T-helper 22 cell (primary cell): ENCODE data around the gene HOXC9.

Source experiments
- DNase-seq: peaks from one replicate; pipeline ENCODE4 v3.0.0-alpha.2; 2020; ENCODE audit warnings: low read depth

The HOXC9 gene

DNA sequence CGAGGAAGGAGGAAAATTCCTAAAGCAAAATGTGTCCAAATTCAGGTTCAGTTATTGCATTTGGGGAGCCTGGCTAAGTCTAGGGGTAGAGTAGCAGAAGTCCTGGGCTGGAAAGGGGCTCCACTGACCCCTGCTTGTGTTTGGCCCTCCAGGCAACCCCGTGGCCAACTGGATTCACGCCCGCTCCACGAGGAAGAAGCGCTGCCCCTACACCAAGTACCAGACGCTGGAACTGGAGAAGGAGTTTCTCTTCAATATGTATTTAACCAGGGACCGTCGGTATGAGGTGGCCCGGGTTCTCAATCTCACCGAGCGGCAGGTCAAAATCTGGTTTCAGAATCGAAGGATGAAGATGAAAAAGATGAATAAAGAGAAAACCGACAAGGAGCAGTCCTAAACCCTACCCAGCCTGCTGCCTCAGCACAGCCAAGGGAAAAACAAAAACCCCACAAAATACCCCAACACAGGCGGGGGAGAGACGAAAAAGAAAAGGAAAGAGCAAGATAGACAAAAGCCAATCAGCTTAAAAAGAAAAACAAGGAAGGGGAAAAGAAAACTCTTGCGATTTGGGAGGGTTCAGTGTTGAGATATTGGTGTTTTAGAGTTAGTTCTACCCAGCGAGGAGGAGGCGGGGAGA lies 2.4 kb downstream of the HOXC9 start:
- no peak for DNase-seq

GRCh38 chr12:54002915-54003389 lies 3.0 kb downstream of the HOXC9 start:
- DNase-seq: no peak

DNA sequence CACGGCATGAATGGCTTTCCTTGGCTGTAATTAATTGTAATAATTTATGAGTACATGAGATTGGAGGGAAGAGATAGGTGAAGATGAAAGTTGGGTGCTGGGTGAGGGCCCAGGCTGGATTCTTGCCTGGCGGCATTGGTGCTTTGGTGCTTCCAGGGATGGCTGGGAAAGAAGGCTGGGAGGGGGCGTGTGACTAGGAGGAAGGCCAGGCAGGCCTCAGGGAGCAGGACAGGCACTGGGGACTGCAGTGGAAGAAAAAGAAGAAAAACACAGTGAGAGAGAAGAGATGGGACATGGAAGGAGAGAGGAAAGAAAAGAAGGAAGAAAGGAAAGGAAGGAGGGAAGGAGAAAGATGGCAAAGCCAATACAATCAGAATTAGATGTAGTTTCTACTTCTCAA lies 3.7 kb downstream of the HOXC9 start:
- no peak for DNase-seq

- DNase-seq: no peak
Measured at GRCh38 chr12:54004063-54004840, 4.3 kb downstream of the HOXC9 start.

GRCh38 chr12:54004841-54005530 lies 5.0 kb downstream of the HOXC9 start:
- no peak for DNase-seq

GRCh38 chr12:54005531-54005852 lies 5.5 kb downstream of the HOXC9 start:
- no peak for DNase-seq

- peak; percentile 59 for DNase-seq
Measured at GRCh38 chr12:54005853-54006558, 6.0 kb downstream of the HOXC9 start.

GRCh38 chr12:54006559-54007220 lies 6.7 kb downstream of the HOXC9 start:
- DNase-seq: no peak

DNA sequence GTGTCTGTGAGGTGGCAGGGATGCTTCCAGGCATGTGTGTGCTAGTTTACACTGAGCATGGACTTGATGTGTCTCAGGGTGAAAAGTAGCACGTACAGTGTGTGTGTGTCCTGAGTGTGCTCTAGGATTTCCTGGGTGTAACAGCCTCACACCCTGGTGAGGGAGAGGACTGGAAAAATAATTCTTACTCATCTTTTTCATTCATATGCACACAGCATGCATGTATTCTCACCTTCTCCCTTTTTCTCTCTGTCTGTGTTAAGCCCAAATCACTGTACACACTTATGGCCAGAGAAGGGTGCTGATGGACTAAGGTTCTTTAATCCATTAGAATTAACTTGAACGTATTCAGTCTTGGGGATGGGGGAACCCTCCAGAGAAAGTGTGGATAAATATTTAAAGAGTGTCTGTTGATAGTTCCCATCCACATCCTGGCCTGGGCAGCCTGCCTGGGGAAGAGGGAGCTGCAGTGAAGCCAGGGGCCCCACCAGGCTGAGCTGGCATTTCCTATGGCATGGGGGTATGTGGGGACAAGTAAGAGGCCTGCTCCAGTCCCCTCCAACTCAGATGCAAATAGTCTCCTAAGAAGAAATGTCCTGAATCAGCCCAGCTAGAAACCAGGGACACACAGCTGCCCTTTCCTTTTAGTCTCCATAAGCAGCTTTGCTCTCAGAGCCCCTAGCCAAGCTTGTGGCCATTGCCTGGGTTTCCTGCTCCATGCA lies 7.7 kb downstream of the HOXC9 start:
- DNase-seq: no peak

DNA sequence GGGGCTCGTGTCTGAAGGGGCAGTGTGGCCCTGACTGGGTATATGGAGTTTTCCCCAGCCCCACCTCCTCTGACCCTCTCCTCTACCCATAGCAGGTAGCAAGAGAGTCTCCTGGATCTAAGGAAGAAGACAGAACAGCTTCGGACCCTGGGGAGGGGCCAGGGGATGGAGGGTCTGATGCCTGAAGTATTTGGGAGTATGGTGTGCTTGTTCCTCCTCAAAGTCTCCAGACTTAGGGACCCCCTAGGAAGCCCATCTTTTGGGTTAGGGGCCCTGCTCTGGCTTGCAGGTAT lies 8.2 kb downstream of the HOXC9 start:
- no peak for DNase-seq

- DNase-seq: no peak
Measured at GRCh38 chr12:54009171-54010052, 9.5 kb downstream of the HOXC9 start.

DNA sequence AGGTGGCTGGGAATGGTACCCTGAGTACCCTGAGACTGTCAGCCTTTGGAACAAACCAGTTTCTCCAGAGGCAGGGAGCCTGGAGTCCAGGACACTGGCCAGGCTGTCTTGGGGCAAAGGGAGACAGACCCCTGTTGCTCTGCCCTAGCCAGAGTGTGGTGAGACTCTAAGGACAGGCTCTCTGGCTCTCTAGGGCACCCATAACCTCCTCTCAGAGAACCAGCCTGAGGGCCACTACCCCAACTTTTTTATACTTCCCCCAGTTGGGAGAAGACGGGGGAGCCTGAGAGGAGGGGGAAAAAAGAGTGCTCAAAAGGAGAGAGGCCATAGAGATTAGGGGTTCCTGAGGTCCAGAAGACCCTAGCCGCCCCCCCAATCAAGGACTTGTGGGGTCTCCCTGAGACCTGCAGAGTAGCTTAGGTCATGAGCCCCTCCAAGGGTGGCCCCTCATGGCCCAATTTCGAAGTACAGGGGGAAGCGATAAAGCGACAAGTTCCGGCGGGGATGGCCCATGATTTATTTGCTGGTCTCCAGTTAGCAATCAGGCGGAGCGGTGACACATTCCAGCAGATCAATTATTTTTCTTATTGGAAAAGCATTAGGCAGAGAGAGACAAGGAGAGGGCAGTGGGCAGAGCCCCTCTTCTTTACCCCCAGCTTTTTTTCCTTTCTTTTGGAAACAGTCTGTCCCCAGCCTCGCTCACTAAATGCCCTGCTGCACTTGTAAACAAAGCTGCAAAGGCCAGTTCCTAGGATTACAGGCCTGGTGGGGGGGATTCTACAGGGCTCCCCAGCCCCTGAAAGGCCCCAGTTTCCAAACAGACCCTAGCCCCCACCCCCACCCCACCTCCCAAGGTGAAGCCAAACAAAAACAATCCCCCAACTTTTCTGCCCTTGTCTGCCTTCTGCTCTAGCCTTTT lies 10.4 kb downstream of the HOXC9 start:
- no peak for DNase-seq

DNA sequence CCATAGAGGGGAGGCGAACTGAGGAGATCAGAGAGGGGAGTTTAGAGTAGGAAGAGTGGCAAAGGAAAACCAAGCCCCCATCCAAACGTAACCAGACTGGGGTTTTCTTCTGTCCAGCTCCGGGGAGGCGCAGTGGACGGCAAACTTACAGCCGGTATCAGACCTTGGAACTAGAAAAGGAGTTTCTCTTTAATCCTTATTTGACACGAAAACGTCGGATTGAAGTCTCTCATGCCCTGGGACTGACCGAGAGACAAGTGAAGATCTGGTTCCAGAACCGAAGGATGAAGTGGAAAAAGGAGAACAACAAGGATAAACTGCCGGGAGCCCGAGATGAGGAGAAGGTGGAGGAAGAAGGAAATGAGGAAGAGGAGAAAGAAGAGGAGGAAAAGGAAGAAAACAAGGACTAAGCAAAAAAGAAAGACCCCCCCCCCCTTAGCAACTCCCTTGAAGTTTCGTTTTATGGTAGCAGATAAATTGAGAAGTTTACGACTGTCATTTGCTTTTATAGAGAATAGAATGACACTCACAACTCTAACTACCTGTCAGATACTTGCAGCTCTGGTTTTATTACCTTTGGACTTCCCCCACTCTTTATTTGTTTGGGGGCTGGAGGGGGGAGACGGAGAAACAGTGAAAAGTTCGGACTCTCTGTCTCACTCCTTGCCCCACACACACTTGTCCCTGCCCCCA lies 11.2 kb downstream of the HOXC9 start:
- DNase-seq: no peak

DNA sequence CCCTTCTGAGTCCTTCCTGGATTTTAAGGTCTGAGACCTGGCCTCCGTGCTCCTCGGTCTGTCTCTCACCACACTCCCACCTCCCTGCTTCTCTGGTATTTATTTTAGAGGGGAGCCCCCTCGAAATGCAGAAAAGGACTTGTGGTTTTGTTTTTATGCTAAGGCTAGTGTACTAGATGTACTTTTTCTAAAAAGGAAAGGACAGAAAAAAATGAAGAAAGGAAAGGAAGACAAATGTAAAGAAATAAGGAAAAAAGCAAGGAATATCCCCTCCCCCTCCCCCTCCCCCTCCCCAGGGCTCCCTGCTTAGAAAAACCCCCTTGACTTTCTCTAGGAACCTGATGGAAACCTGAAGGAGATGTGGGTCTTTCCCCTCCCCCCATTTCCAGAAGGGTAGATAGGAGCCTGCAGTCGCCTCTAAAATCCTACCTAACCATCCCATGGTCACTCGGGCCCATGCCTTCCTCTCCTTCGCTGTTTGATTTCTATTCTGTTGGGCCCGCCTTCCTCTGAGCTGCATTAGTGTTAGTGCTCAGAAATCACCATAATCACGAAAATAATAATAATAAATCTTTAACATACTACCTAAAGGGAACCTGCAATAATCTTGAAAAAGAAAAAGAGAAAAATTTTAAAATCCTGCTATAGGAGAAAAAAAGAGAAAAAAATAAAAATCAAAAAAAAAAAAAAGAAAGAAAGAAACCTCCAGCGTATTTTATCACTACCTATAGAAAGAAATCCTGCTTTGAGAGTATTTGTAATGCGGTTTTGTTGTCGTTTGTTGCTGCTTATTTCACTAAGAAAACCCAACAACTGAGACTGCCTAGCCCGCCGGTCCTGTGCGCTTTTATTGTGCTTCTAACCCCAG lies 11.9 kb downstream of the HOXC9 start:
- DNase-seq: no peak

DNA sequence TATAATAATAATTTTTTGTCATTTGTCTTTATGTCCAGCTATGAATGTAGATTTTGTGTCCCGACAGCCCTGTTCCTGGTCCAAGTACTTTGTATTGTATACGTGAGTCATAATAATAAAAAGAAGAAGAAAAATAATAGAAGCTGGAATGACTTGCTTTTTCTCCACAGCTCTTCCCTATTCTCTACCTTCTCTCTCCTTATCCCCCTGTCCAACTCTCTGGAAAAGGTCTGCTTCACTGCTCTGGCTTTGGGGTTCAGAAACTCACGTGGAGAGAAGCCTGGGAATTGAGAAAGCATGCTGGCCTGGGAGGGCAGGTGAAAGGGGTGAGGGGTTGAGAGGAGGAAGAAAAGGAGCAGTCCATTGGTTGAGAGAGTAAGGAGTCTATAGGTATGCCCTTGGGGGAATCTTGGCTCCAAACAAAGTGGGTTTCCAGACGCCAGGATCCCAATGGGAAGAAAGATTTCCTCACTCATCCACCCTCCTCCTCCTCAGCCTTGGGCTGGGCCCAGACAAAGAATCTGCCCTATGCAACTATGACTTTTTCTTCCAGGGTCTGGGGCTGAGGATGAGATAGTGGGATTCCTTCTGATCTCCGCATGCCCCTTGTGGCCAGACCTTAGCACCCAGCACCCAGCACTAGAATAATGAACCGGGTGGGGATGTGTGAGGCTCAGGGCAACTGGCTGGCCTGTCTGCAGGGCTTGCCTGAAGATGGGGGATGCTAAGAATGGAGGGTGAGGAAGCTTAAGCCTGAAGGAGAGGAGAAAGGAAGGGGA lies 12.9 kb downstream of the HOXC9 start:
- no peak for DNase-seq

- no peak for DNase-seq
Measured at GRCh38 chr12:54014377-54015017, 14.5 kb downstream of the HOXC9 start.
